OCI-LY3 (cell line): ENCODE data around the gene DNAJC24.
A peak's percentile ranks its signal among the peaks of the same experiment; 100 is the strongest.

Experiments used
- H2AFZ ChIP-seq: fragments of 200-600, 300-600 bp; shearing (Covaris generic); 2 replicates; pipeline ENCODE4 v1.6.0; 2014; ENCODE audit warnings: antibody characterized with exemption, low read depth, low read length
- H3K27ac ChIP-seq: fragments of 200-600, 300-600 bp; sonication (generic); 2 replicates; pipeline ENCODE4 v1.5.1; 2014; ENCODE audit warnings: mild to moderate bottlenecking, low read length, moderate library complexity, mixed read lengths
- H3K27me3 ChIP-seq: fragments of 200-600, 300-600 bp; sonication (generic); 2 replicates; pipeline ENCODE4 v1.6.1; 2014; ENCODE audit warnings: low read depth, low read length, mixed read lengths
- H3K36me3 ChIP-seq: fragments of 200-600, 300-600 bp; sonication (generic); replicated peaks from 2 replicates; pipeline ENCODE3; 2014; ENCODE audit warnings: low read depth, low read length, mixed read lengths
- H3K4me1 ChIP-seq: fragments of 300-600, 200-600 bp; sonication (generic); 2 replicates; pipeline ENCODE4 v1.6.1; 2014; ENCODE audit warnings: low read length, mixed read lengths
- H3K4me2 ChIP-seq: fragments of 200-600, 300-600 bp; sonication (generic); 2 replicates; pipeline ENCODE4 v1.6.1; 2014; ENCODE audit warnings: low read length, mixed read lengths
- H3K4me3 ChIP-seq: fragments of 300-600, 200-600 bp; sonication (generic); 2 replicates; pipeline ENCODE4 v1.5.1; 2014; ENCODE audit warnings: antibody characterized with exemption, mild to moderate bottlenecking, low read length, moderate library complexity
- H3K79me2 ChIP-seq: fragments of 300-600, 200-600 bp; shearing (Covaris generic); 2 replicates; pipeline ENCODE4 v1.6.1; 2014; ENCODE audit warnings: mild to moderate bottlenecking, low read length, mixed read lengths
- H3K9ac ChIP-seq: fragments of 300-600, 200-600 bp; shearing (Covaris generic); 2 replicates; pipeline ENCODE4 v1.6.0; 2014; ENCODE audit warnings: mild to moderate bottlenecking, low read length, moderate library complexity
- H3K9me3 ChIP-seq: fragments of 200-600, 300-600 bp; shearing (Covaris generic); 2 replicates; pipeline ENCODE4 v1.6.1; 2014; ENCODE audit warnings: low read length, mixed read lengths; ENCODE audit not compliant: insufficient read depth
- H4K20me1 ChIP-seq: fragments of 200-600, 300-600 bp; sonication (generic); 2 replicates; pipeline ENCODE4 v1.6.1; 2016; ENCODE audit warnings: low read length, mixed read lengths; ENCODE audit not compliant: insufficient read depth
- EZH2phosphoT487 ChIP-seq: fragments of 200-600 bp; shearing (Covaris generic); IDR thresholded peaks from 2 replicates; pipeline ENCODE4 v1.6.1; 2018; ENCODE audit warnings: antibody characterized with exemption, mixed run types, low read depth
- TF ChIP-seq, protein P1 (sequence below): fragments of 200-600, 300-600 bp; sonication (generic); IDR thresholded peaks from 2 replicates; pipeline ENCODE4 v1.5.1; 2014; ENCODE audit warnings: antibody characterized with exemption, low read length, low read depth

DNAJC24 gene

GRCh38 chr11:31387379-31387778 is 17.7 kb downstream of the DNAJC24 start:
- Histone ChIP-seq H3K27me3 (no peaks in the 10 kb centered on the region), H3K9ac (no peak overlapping the region), H3K9me3 (no peaks in the 10 kb centered on the region), H3K36me3 (peaks cover 3% of the 10 kb centered on the region), H3K4me3 (no peak overlapping the region), H4K20me1 (no peaks in the 10 kb centered on the region), H3K4me2 (no peak overlapping the region), H3K79me2 (no peaks in the 10 kb centered on the region), H2AFZ (no peak overlapping the region), H3K4me1 (no peaks in the 10 kb centered on the region), H3K27ac (no peak overlapping the region)
- no peak for TF ChIP-seq EZH2phosphoT487
- TF ChIP-seq, protein P1, sequence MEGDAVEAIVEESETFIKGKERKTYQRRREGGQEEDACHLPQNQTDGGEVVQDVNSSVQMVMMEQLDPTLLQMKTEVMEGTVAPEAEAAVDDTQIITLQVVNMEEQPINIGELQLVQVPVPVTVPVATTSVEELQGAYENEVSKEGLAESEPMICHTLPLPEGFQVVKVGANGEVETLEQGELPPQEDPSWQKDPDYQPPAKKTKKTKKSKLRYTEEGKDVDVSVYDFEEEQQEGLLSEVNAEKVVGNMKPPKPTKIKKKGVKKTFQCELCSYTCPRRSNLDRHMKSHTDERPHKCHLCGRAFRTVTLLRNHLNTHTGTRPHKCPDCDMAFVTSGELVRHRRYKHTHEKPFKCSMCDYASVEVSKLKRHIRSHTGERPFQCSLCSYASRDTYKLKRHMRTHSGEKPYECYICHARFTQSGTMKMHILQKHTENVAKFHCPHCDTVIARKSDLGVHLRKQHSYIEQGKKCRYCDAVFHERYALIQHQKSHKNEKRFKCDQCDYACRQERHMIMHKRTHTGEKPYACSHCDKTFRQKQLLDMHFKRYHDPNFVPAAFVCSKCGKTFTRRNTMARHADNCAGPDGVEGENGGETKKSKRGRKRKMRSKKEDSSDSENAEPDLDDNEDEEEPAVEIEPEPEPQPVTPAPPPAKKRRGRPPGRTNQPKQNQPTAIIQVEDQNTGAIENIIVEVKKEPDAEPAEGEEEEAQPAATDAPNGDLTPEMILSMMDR = no peak

- H3K4me2 ChIP-seq = no peak overlapping the region
- no peaks in the 10 kb centered on the region for H3K79me2 ChIP-seq
- H3K27me3 ChIP-seq = no peaks in the 10 kb centered on the region
- no peaks in the 10 kb centered on the region for H3K4me1 ChIP-seq
- TF ChIP-seq, protein P1 = peak; percentile 71
- no peak for TF ChIP-seq EZH2phosphoT487
- H4K20me1 ChIP-seq = no peaks in the 10 kb centered on the region
- H3K4me3 ChIP-seq = no peak overlapping the region
- H2AFZ ChIP-seq = no peak overlapping the region
- no peaks in the 10 kb centered on the region for H3K36me3 ChIP-seq
- H3K27ac ChIP-seq = no peak overlapping the region
- no peak overlapping the region for H3K9ac ChIP-seq
- no peaks in the 10 kb centered on the region for H3K9me3 ChIP-seq
Observed at GRCh38 chr11:31397239-31397834, 27.7 kb downstream of the DNAJC24 start.

DNA sequence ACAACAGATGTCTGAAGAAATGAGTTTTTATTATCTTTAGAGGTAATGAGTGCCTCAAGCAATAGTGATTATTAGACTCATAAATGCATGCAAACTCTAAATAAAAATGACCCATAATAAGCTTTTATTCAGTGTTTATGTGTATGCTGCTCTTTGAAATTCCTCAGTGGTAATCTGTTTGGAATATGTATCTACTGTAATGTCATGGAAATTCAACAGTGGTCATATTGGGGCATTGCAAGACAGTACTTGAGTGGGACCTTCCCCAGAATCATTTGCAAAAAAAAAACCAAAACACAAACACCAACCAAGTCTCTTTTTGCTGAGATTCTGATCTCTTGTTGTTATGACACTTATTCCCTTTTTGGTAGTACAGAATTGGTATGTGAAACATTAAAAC is 35.0 kb downstream of the DNAJC24 start:
- Histone ChIP-seq H3K36me3 (no peaks in the 10 kb centered on the region), H2AFZ (no peak overlapping the region), H4K20me1 (no peaks in the 10 kb centered on the region), H3K4me3 (no peak overlapping the region), H3K27ac (no peak overlapping the region), H3K79me2 (no peaks in the 10 kb centered on the region), H3K9ac (no peak overlapping the region), H3K4me2 (no peak overlapping the region), H3K4me1 (no peaks in the 10 kb centered on the region), H3K27me3 (no peaks in the 10 kb centered on the region), H3K9me3 (no peaks in the 10 kb centered on the region)
- TF ChIP-seq EZH2phosphoT487 = no peak
- TF ChIP-seq, protein P1 = no peak

DNA sequence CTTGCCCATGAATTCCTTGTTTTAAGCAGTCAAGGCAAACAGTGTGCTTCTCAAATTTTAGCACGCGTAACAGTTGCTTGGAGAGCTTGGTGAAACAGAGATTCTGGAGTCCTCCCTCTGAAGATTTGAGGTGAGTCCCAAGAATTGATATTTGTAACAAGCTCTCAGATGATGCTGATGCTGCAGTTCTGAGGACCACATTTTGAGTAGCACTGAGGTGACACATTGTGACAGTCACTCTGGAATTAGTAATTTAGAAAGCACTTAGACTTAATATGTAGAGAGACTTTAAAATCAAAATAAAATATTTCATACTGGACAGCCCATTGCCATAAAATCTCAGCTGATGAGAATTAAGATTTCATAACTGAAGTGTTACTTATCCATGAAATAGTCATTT is 38.5 kb downstream of the DNAJC24 start:
- H3K36me3 ChIP-seq = no peaks in the 10 kb centered on the region
- H3K9me3 ChIP-seq = no peaks in the 10 kb centered on the region
- no peaks in the 10 kb centered on the region for H3K27me3 ChIP-seq
- H3K9ac ChIP-seq = no peak overlapping the region
- TF ChIP-seq, protein P1 = no peak
- TF ChIP-seq EZH2phosphoT487 = no peak
- H3K4me3 ChIP-seq = no peak overlapping the region
- no peak overlapping the region for H3K27ac ChIP-seq
- H2AFZ ChIP-seq = no peak overlapping the region
- no peaks in the 10 kb centered on the region for H3K4me1 ChIP-seq
- no peaks in the 10 kb centered on the region for H4K20me1 ChIP-seq
- H3K4me2 ChIP-seq = no peak overlapping the region
- no peaks in the 10 kb centered on the region for H3K79me2 ChIP-seq
